HCEC 1CT (cell line): ENCODE measurements around the gene TSPAN32.

ENCODE experiments used
- DNase-seq: peaks from one replicate; pipeline ENCODE4 v3.0.0-alpha.2; 2017

The TSPAN32 gene

GRCh38 chr11:2290351-2290841 is 11.4 kb upstream of the TSPAN32 start:
- no peak for DNase-seq

- no peak for DNase-seq
Measured at GRCh38 chr11:2293531-2293971, 8.3 kb upstream of the TSPAN32 start.

- no peak for DNase-seq
Measured at GRCh38 chr11:2293984-2294925, 7.6 kb upstream of the TSPAN32 start.

- DNase-seq = no peak
Measured at GRCh38 chr11:2294926-2295290, 6.9 kb upstream of the TSPAN32 start.

- no peak for DNase-seq
Measured at GRCh38 chr11:2295971-2296912, 5.6 kb upstream of the TSPAN32 start.

GRCh38 chr11:2296913-2297622 is 4.7 kb upstream of the TSPAN32 start:
- DNase-seq = no peak

GRCh38 chr11:2297623-2298030 is 4.2 kb upstream of the TSPAN32 start:
- no peak for DNase-seq

GRCh38 chr11:2298131-2298794 is 3.5 kb upstream of the TSPAN32 start:
- DNase-seq = no peak

- DNase-seq = no peak
Measured at GRCh38 chr11:2298795-2299761, 2.7 kb upstream of the TSPAN32 start.

GRCh38 chr11:2299773-2300172 is 2.0 kb upstream of the TSPAN32 start:
- no peak for DNase-seq

GRCh38 chr11:2300290-2300935 is 1.4 kb upstream of the TSPAN32 start:
- no peak for DNase-seq

GRCh38 chr11:2300936-2301630 is 730 bp upstream of the TSPAN32 start:
- DNase-seq = no peak

GRCh38 chr11:2302306-2302895 is 588 bp downstream of the TSPAN32 start:
- no peak for DNase-seq

- no peak for DNase-seq
Measured at GRCh38 chr11:2302896-2303626, 1.2 kb downstream of the TSPAN32 start.

GRCh38 chr11:2303627-2304505 is 2.1 kb downstream of the TSPAN32 start:
- DNase-seq = no peak

GRCh38 chr11:2304506-2305139 is 2.8 kb downstream of the TSPAN32 start:
- DNase-seq = no peak
